RPMI7951 (cell line): ENCODE measurements around the gene C22orf23. TPM values are rescaled to one million over a fixed set of nuclear protein-coding genes. Genes with fewer than 3 reads are reported as not detected.
A peak's percentile ranks its signal among the peaks of the same experiment; 100 is the strongest.

Source experiments
- DNase-seq: peaks from one replicate; pipeline ENCODE4 v3.0.0-alpha.2; 2012; ENCODE audit warnings: low read depth
- total RNA-seq: library from RNA; depleted of rRNA; stranded (reverse); fragments of >200 nt; shearing (Covaris generic); gene quantifications from 2 replicates; pipeline ENCODE4 v1.2.3, GENCODE V29; 2014

The C22orf23 gene
- total RNA-seq, 1 experiment from 2014 or later: 0.12 TPM

GRCh38 chr22:37925767-37926166, 27.6 kb downstream of the C22orf23 start:
- DNase-seq: no peak

GRCh38 chr22:37925330-37925729, 28.1 kb downstream of the C22orf23 start:
- DNase-seq: no peak

- DNase-seq: no peak
These were observed 28.9 kb downstream of the C22orf23 start for GRCh38 chr22:37924386-37925065.

GRCh38 chr22:37923927-37924326, 29.5 kb downstream of the C22orf23 start:
- DNase-seq: no peak

- no peak for DNase-seq
These were observed 31.2 kb downstream of the C22orf23 start for GRCh38 chr22:37922191-37922590.

- no peak for DNase-seq
These were observed 33.3 kb downstream of the C22orf23 start for GRCh38 chr22:37920126-37920525.

- DNase-seq: no peak
These were observed 34.7 kb downstream of the C22orf23 start for GRCh38 chr22:37918580-37919270.

- no peak for DNase-seq
These were observed 35.4 kb downstream of the C22orf23 start for GRCh38 chr22:37917874-37918548.

- DNase-seq: no peak
These were observed 37.1 kb downstream of the C22orf23 start for GRCh38 chr22:37916311-37916710.

GRCh38 chr22:37913233-37913721, 40.1 kb downstream of the C22orf23 start:
- DNase-seq: no peak

GRCh38 chr22:37912171-37912570, 41.2 kb downstream of the C22orf23 start:
- no peak for DNase-seq

- no peak for DNase-seq
These were observed 41.7 kb downstream of the C22orf23 start for GRCh38 chr22:37911697-37912096.

- no peak for DNase-seq
These were observed 42.3 kb downstream of the C22orf23 start for GRCh38 chr22:37910890-37911672.

GRCh38 chr22:37909766-37910165, 43.6 kb downstream of the C22orf23 start:
- no peak for DNase-seq

- no peak for DNase-seq
These were observed 46.1 kb downstream of the C22orf23 start for GRCh38 chr22:37907036-37907954.

GRCh38 chr22:37906364-37907008, 46.9 kb downstream of the C22orf23 start:
- DNase-seq: no peak

GRCh38 chr22:37905534-37906363, 47.7 kb downstream of the C22orf23 start, which contains the start of gene MICALL1:
TSS of gene MICALL1 (plus strand) at chr22:37906297. CDS start at chr22:37906423, 126 bp downstream.
- DNase-seq: peak; percentile 78

GRCh38 chr22:37904572-37905533, 48.5 kb downstream of the C22orf23 start:
- peak; percentile 95 for DNase-seq
